Nasal cavity respiratory epithelium epithelial cell of viscerocranial mucosa (primary cell): ENCODE data around the gene MTHFD2. TPM values are rescaled to one million over a fixed set of nuclear protein-coding genes. Genes with fewer than 3 reads are reported as not detected.

Experiments used
- total RNA-seq: library from RNA; depleted of rRNA; stranded (reverse); fragments of >200 nt; gene quantifications from 2 replicates; pipeline ENCODE4 v1.2.3, GENCODE V29; 2014

The MTHFD2 gene
- total RNA-seq, result 408 and 424 TPM in 2 replicates

GRCh38 chr2:74198461-74199274, at the start of gene MTHFD2:
TSS of gene MTHFD2 (plus strand) at chr2:74198615. CDS start at chr2:74198642, 27 bp downstream.

GRCh38 chr2:74178211-74179062, 20.0 kb upstream of the MTHFD2 start, which contains the start of gene MOB1A:
TSS of gene MOB1A (minus strand) at chr2:74178879. CDS start at chr2:74178674, 205 bp downstream.

Other genes with a start within 250 kb of the MTHFD2 start
- gene TET3, start 213.7 kb upstream of the MTHFD2 start, total RNA-seq, result 8.9 and 15.1 TPM in 2 replicates
- 33.1 and 44.4 TPM in 2 replicates for gene BOLA3, start 50.7 kb upstream of the MTHFD2 start, total RNA-seq
- 74.2 and 98.9 TPM in 2 replicates for gene MOB1A, start 19.7 kb upstream of the MTHFD2 start, total RNA-seq
- gene SLC4A5, start 144.8 kb downstream of the MTHFD2 start, total RNA-seq, result under 0.01 and 0.21 TPM in 2 replicates
- 52.6 and 114 TPM in 2 replicates for gene DCTN1, start 181.7 kb downstream of the MTHFD2 start, total RNA-seq
- gene C2orf81, start 223.0 kb downstream of the MTHFD2 start, total RNA-seq, result under 0.01 and 0.85 TPM in 2 replicates
- gene WDR54, start 223.1 kb downstream of the MTHFD2 start, total RNA-seq, result 16.9 and 19.5 TPM in 2 replicates
- gene RTKN, start 243.3 kb downstream of the MTHFD2 start, total RNA-seq, result 33.2 and 51.9 TPM in 2 replicates